VCaP (cell line): ENCODE results near the gene TCF7L1.

Source experiments
- H3K27ac ChIP-seq: fragments of 450-650 bp; 2 replicates; pipeline ENCODE4 v1.5.1; 2017
- TF ChIP-seq, protein P1 (sequence below): fragments of 450-650 bp; conservative IDR thresholded peaks from 2 replicates; pipeline ENCODE4 v1.5.1; 2017; ENCODE audit warnings: mild to moderate bottlenecking, moderate library complexity

The TCF7L1 gene

DNA sequence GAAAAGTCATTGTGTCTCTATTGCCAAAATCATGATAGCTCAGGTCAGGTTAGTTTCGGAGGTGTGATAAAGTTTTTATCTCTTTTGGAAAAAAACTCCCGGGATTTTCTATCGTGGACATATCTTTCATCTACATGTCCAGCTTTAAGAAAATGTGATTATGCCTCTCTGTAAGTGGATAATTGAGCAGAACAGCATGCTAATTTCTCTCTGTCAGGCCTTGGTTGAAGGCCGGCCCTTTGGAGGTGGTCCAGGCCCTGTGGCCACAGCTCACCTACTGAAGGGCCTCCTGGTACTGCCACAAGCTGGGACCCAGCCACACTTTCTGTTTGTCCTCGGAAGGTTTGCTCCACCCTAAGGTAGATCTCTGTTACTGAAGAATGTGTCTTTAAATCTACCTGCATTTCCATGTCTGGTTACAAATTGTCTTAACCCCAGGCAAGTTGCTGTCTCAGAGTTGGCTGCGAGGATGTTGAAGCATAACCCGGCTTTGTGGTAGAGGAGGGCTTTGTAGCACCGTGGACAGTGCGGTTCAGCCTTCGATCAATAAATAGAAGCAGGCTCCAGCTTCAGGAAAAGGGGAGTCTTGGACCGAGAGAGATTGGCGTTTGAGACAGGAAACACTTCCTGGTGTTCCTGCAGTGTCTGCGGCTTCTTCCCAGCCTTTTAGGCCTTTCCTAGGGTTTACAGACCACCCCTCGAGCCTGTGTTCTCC is 25.5 kb downstream of the TCF7L1 start:
- H3K27ac ChIP-seq, result no peak overlapping the region
- TF ChIP-seq, protein P1, sequence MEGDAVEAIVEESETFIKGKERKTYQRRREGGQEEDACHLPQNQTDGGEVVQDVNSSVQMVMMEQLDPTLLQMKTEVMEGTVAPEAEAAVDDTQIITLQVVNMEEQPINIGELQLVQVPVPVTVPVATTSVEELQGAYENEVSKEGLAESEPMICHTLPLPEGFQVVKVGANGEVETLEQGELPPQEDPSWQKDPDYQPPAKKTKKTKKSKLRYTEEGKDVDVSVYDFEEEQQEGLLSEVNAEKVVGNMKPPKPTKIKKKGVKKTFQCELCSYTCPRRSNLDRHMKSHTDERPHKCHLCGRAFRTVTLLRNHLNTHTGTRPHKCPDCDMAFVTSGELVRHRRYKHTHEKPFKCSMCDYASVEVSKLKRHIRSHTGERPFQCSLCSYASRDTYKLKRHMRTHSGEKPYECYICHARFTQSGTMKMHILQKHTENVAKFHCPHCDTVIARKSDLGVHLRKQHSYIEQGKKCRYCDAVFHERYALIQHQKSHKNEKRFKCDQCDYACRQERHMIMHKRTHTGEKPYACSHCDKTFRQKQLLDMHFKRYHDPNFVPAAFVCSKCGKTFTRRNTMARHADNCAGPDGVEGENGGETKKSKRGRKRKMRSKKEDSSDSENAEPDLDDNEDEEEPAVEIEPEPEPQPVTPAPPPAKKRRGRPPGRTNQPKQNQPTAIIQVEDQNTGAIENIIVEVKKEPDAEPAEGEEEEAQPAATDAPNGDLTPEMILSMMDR, result no peak

DNA sequence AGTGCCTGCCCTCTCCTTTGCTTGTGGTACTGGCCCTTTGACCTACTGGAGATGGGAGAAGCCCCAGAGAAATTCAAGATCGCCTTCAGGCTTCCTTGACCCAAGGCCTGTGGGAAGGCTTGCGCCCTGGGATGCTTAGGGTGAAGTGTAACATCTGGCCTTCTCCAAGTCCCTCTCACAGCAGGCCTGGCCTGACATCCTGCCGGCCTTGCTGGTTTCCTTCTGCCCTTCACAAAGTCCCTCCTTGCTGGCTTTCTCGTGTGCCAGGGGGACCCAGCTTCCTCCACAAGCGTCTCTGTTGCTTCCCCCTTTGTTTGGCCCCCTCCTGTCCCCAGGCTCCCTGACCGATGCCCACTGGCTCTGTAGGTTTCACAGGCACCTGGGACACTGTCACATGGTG is 26.4 kb downstream of the TCF7L1 start:
- no peak overlapping the region for H3K27ac ChIP-seq
- TF ChIP-seq, protein P1, result no peak

DNA sequence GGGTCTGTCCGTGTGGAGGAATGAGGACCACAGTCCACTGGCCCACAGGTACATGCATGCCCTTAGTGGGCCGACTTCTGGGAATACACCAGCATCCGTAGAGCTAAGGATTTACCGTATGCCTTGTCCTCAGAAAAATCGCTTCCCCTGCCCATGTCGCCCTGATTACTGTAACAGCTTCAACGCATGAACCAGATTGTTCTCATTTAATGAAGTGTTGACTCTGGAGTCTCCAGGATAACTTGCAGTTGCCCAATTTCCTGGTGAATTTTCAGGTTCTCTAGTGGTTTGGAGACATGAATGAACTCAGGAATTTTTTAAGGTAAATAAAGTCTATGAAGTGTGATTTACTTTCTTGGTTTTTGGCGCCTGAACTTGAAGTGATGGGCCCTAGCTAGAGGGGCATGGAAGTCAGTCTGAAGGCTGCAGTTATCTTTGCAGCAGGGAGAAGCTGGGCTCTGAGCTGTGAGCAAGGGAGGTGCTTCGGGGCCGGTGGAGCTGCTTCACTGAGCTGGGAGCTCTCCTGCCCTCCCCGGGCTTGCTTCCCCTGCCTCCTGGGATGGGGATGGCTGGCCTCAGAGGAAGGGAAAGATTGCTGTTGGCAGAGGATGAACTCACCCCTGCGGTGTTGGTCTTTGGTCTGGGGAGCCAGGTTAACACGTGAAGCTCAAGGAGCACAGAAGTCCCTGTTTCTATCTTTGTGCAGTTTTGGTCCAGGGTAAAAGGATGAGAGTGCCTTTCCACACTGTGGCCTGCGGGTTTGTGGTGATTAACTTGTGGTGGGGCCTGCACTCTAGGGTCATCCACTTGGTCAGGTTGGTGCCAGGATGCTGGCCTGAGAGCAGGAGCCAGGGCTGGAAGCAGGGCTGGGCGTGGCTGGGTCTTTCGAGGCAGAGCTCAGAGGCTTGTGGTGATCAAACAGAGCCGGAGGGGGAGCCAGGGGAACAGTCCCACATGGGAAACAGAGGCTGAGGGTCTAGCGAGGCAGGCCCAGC is 28.1 kb downstream of the TCF7L1 start:
- H3K27ac ChIP-seq, result no peak overlapping the region
- TF ChIP-seq, protein P1, result no peak

DNA sequence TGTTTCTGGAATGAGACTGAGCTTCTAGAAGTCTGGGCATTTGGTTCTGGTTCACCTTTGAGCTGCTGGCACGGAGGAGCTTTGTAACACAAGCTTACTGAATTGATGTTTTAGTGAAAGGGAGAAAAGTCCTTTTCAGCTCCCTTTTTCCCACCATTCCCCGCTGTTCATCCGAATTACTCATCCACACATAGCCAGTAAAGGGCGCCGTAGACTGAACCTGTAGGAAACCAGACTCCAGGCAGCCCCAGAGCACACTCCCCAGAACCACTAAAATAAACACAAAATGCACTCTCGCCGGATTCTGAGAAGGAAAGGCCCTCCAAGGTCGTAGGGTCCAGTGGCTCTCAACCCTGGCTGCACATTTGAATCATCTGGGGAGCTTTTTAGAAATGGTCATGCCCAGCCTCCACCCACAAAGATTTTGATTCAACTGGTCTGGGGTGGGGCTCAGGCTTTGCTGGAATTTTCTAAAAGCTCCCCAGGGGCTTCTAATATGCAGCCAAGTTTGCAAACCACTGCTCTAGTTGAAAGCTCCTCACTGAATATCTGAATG is 29.6 kb downstream of the TCF7L1 start:
- TF ChIP-seq, protein P1, result no peak
- no peak overlapping the region for H3K27ac ChIP-seq

DNA sequence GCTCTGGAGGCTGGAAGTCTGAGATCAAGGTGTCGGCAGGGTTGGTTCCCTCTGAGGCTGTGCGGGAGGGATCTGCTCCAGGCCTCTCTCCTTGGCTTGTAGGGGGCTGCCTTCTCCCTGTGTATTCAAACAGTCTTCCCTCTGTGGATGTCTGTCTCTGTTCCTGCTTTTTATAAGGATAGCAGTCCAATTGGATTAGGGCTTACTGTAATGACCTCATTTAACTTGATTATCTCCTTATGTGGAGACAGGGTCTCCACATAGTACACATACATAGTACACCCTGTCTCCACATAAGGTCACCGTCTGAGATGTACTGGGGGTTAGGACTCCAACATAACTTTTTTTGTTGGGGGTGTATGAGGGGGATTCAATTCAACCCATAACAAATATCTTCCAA is 30.5 kb downstream of the TCF7L1 start:
- TF ChIP-seq, protein P1, result no peak
- H3K27ac ChIP-seq, result no peak overlapping the region

DNA sequence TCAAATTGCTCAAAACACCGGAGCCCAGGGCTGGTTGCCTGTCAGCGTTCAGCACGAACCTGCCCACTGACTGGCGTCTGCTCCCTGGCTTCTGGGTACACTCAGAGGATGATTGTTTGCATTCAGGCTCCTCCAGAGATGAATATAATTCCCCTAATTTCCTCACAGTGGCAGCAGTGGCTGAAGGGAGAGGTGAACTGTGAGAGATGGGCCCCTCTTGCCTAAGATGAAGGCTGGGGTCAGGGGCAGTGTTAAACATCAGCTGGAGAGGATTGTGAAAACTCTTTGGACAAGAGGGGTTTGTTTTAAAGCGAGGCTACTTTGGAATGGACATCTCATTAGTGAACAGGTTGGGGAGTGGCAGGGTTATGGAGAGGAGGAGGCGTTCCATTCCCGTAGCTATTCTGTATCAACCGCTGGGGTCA is 31.0 kb downstream of the TCF7L1 start:
- TF ChIP-seq, protein P1, result no peak
- H3K27ac ChIP-seq, result no peak overlapping the region

DNA sequence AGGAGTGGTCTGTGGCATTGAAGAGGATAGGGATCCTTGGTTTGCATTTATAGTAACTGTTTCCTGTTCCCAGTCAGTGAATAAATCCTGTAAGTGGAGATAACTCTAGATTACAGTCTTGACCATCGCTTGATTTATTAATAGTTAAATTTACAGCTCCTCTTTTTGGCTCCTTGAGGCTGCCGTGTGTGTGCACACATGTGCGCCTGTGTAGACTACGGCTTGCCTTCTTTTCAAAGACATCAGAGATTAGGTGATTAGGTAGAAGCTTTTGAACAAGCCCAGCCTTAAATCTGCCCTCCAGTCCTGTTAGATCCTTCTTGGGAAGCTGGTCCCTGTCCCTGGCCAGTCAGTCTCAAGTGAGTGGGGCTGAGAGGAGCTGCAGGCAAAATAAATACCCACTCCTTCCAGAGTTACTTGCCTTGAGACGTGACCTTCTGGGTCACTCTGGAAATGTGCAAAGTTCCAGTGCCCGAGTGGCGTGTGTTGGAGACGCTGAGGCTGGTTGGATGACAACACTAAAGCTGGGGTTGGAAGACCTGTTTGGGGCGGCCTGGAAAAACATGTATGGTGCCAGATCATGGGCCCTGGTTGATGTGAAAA is 32.0 kb downstream of the TCF7L1 start:
- TF ChIP-seq, protein P1, result no peak
- no peak overlapping the region for H3K27ac ChIP-seq
